Natural killer cell (primary cell): ENCODE measurements around the gene ANKRD29. TPM values are rescaled to one million over a fixed set of nuclear protein-coding genes. Genes with fewer than 3 reads are reported as not detected.

ENCODE experiments used
- ATAC-seq, 3 donors: fragments of 150-1000 bp in 2 of 3; fragments of 200-7000 bp in 1 of 3; cut with Tn5 transposase; 1 replicate in 1 of 3; 2 replicates in 2 of 3; pipeline ENCODE4 v1.10.0; 2021; ENCODE audit warnings: mild to moderate bottlenecking in 2 of 3, moderate library complexity in 2 of 3
- DNase-seq, 2 donors: peaks; one replicate each; pipeline versions ENCODE4 v3.0.0 to v3.0.0-alpha.2; 2013 to 2021; ENCODE audit warnings: mixed read lengths in 1 of 2
- H3K27ac ChIP-seq: one replicate; pipeline ENCODE4 v1.5.1; 2013; ENCODE audit warnings: mild to moderate bottlenecking, low read length
- H3K27me3 ChIP-seq: one replicate; pipeline ENCODE4 v1.6.1; 2013; ENCODE audit warnings: low read length; ENCODE audit not compliant: control insufficient read depth, insufficient read depth
- H3K36me3 ChIP-seq: one replicate; pipeline ENCODE4 v1.6.1; 2013; ENCODE audit warnings: low read length; ENCODE audit not compliant: control insufficient read depth, insufficient read depth
- H3K4me1 ChIP-seq: one replicate; pipeline ENCODE4 v1.6.1; 2013; ENCODE audit warnings: low read length; ENCODE audit not compliant: control insufficient read depth, insufficient read depth
- H3K4me3 ChIP-seq: one replicate; pipeline ENCODE4 v1.5.1; 2013; ENCODE audit warnings: low read length
- H3K9me3 ChIP-seq: one replicate; pipeline ENCODE4 v1.6.1; 2013; ENCODE audit warnings: low read length; ENCODE audit not compliant: control insufficient read depth, insufficient read depth
- H3K27ac Mint-ChIP-seq, 2 donors: one replicate each; pipeline ENCODE4 v1.8.0; 2022; ENCODE audit warnings: mild to moderate bottlenecking in 2 of 2, mixed read lengths in 2 of 2, moderate library complexity in 1 of 2
- H3K27me3 Mint-ChIP-seq, 2 donors: one replicate each; pipeline ENCODE4 v1.8.0; 2022; ENCODE audit warnings: low read depth in 2 of 2, mixed read lengths in 2 of 2
- H3K36me3 Mint-ChIP-seq: one replicate; pipeline ENCODE4 v1.8.0; 2022; ENCODE audit warnings: mixed read lengths
- H3K4me1 Mint-ChIP-seq, 2 donors: one replicate each; pipeline ENCODE4 v1.8.0; 2022; ENCODE audit warnings: mixed read lengths in 2 of 2
- H3K4me3 Mint-ChIP-seq: one replicate; pipeline ENCODE4 v1.8.0; 2022; ENCODE audit warnings: mild to moderate bottlenecking, moderate library complexity, mixed read lengths
- H3K9me3 Mint-ChIP-seq, 2 donors: one replicate each; pipeline ENCODE4 v1.8.0; 2022; ENCODE audit warnings: mixed read lengths in 2 of 2
- CTCF ChIP-seq: fragments of 200-600 bp; IDR thresholded peaks from one replicate; pipeline ENCODE4 v1.8.0; 2022; ENCODE audit warnings: antibody characterized with exemption
- WGBS: methylation state at CpG from one replicate; pipeline ENCODE4 v1.1.7; 2013; ENCODE audit warnings: missing lambda C conversion rate; ENCODE audit not compliant: insufficient coverage; 5-methylcytosine and 5-hydroxymethylcytosine counted together
- intact Hi-C: fragments of 100-400 bp; cut with micrococcal nuclease; formaldehyde crosslinking; loops from one replicate; pipeline ENCODE4 v1.14.2; 2022
- total RNA-seq, 4 donors: library from RNA; stranded (reverse); fragments of 120-200 nt in 1 of 4; gene quantifications; one replicate each; pipeline versions ENCODE4 v1.2.3 to v1.2.4, GENCODE V29; 2013 to 2022

Gene ANKRD29
- total RNA-seq, 3 donors from 2014 or later (not counting 1 experiment from before 2014, with no cell fraction given): 0.35 to 0.45 TPM; not detected in 1

GRCh38 chr18:23575309-23575651, 87.4 kb downstream of the ANKRD29 start:
- TF ChIP-seq CTCF: no peak
- WGBS: 88% methylated on average over 6 of the region's 7 CpGs
- Mint-ChIP-seq H3K27me3 (no peaks in the 10 kb centered on the region), H3K9me3 (no peaks in the 10 kb centered on the region), H3K36me3 (peaks cover 5% of the 10 kb centered on the region), H3K4me3 (peak overlapping the region; percentile 91), H3K4me1 (peaks cover 71 to 75% of the 10 kb centered on the region in 2 donors), H3K27ac (peak overlapping the region; percentile 94 to 99)
- ATAC-seq: no peak
- H3K9me3 ChIP-seq: no peaks in the 10 kb centered on the region
- intact Hi-C loops: loop anchor here (10.0 kb wide), 1 partner anchor 440 kb away; the partner anchor contains the start of gene TTC39C
- H3K27me3 ChIP-seq: no peaks in the 10 kb centered on the region
- no peak overlapping the region for H3K4me3 ChIP-seq
- H3K36me3 ChIP-seq: peaks cover 12% of the 10 kb centered on the region
- peaks cover 67% of the 10 kb centered on the region for H3K4me1 ChIP-seq
- peak overlapping the region; percentile 75 for H3K27ac ChIP-seq
- DNase-seq: no peak

- Histone ChIP-seq H3K36me3 (peaks cover 14% of the 10 kb centered on the region), H3K4me1 (peaks cover 66% of the 10 kb centered on the region), H3K27me3 (no peaks in the 10 kb centered on the region), H3K4me3 (no peak overlapping the region), H3K27ac (peak overlapping the region; percentile 75), H3K9me3 (no peaks in the 10 kb centered on the region)
- peak overlapping the region; percentile 94 to 99 for H3K27ac Mint-ChIP-seq
- TF ChIP-seq CTCF: no peak
- H3K9me3 Mint-ChIP-seq: no peaks in the 10 kb centered on the region
- H3K4me3 Mint-ChIP-seq: peak overlapping the region; percentile 91
- ATAC-seq: no peak
- H3K36me3 Mint-ChIP-seq: peaks cover 5% of the 10 kb centered on the region
- peak in 1 of 2 donors; percentile 22 for DNase-seq
- peaks cover 71 to 75% of the 10 kb centered on the region in 2 donors for H3K4me1 Mint-ChIP-seq
- WGBS: 54% methylated on average over 1 of the region's 5 CpGs
- H3K27me3 Mint-ChIP-seq: no peaks in the 10 kb centered on the region
- intact Hi-C loops: loop anchor here (1.0 to 10.0 kb wide), 4 partner anchors 11 to 440 kb away; partner anchors contain the start of genes RMC1 and TTC39C
Observed at GRCh38 chr18:23574611-23575308, 88.0 kb downstream of the ANKRD29 start.

- peaks cover 67% of the 10 kb centered on the region for H3K4me1 ChIP-seq
- H3K9me3 Mint-ChIP-seq: no peaks in the 10 kb centered on the region
- no peak overlapping the region for H3K4me3 ChIP-seq
- H3K36me3 Mint-ChIP-seq: peaks cover 5% of the 10 kb centered on the region
- H3K36me3 ChIP-seq: peaks cover 20% of the 10 kb centered on the region
- H3K27ac Mint-ChIP-seq: peak overlapping the region; percentile 94 to 99
- intact Hi-C loops: loop anchor here (1.0 to 10.0 kb wide), 4 partner anchors 11 to 441 kb away; partner anchors contain the start of genes RMC1 and TTC39C
- DNase-seq (peak; percentile 49 to 65), ATAC-seq (peak; percentile 52 to 67 (median 57))
- no peaks in the 10 kb centered on the region for H3K27me3 Mint-ChIP-seq
- peak overlapping the region; percentile 75 for H3K27ac ChIP-seq
- H3K4me3 Mint-ChIP-seq: peak overlapping the region; percentile 91
- TF ChIP-seq CTCF: no peak
- H3K27me3 ChIP-seq: no peaks in the 10 kb centered on the region
- H3K4me1 Mint-ChIP-seq: peaks cover 68 to 76% of the 10 kb centered on the region in 2 donors
- WGBS: 24% methylated on average over 6 of the region's 6 CpGs
- no peaks in the 10 kb centered on the region for H3K9me3 ChIP-seq
Observed at GRCh38 chr18:23573626-23574431, 88.9 kb downstream of the ANKRD29 start.
